PC-9 (cell line): ENCODE measurements around the gene VAMP3.

Experiments used
- CTCF ChIP-seq: fragments of 200-600 bp; sonication (generic); conservative IDR thresholded peaks from 2 replicates; pipeline ENCODE4 v1.6.1; 2017; ENCODE audit warnings: mixed run types, antibody characterized with exemption, mild to moderate bottlenecking, moderate library complexity
- EZH2 ChIP-seq: fragments of 200-600 bp; sonication (generic); IDR thresholded peaks from 2 replicates; pipeline ENCODE4 v1.8.0; 2017; ENCODE audit warnings: antibody characterized with exemption, low read depth

- TF ChIP-seq CTCF (no peak), EZH2 (no peak)
These were observed 55.3 kb downstream of the VAMP3 start for GRCh38 chr1:7826363-7826762.
